Brain microvascular endothelial cell (primary cell): ENCODE measurements around the gene AGRN.
"Not testable (repeated sequence)": the region's sequence is repeated elsewhere in the genome, so short reads cannot be mapped to it uniquely, and the experiment has no call there.

Experiments
- DNase-seq: peaks from one replicate; pipeline ENCODE4 v3.0.0-alpha.2; 2020
- H3K27ac ChIP-seq: fragments of 250-450 bp; sonication (Bioruptor Pico); 2 replicates; pipeline ENCODE4 v1.5.1; 2020; ENCODE audit warnings: mild to moderate bottlenecking, moderate library complexity
- H3K27me3 ChIP-seq: fragments of 250-450 bp; sonication (Bioruptor Pico); replicated peaks from 2 replicates; pipeline ENCODE4 v1.5.1; 2020; ENCODE audit warnings: mild to moderate bottlenecking
- H3K36me3 ChIP-seq: fragments of 250-450 bp; sonication (Bioruptor Pico); replicated peaks from 2 replicates; pipeline ENCODE4 v1.5.1; 2020; ENCODE audit warnings: mild to moderate bottlenecking
- H3K4me3 ChIP-seq: 2 replicates; pipeline ENCODE4 v1.5.1; 2011; ENCODE audit warnings: low read depth, mild to moderate bottlenecking, control low read depth, low read length, moderate library complexity
- in situ Hi-C: cut with HindIII; loops from 2 replicates; pipeline ENCODE4 v1.10.0; 2017; ENCODE audit warnings: low sequenced_read_pairs, low pct_ligation_motif_present
- TF ChIP-seq, protein P1 (sequence below): IDR thresholded peaks from 2 replicates; pipeline ENCODE4 v1.5.1; 2011; ENCODE audit warnings: low read depth, mild to moderate bottlenecking, moderate library complexity, low read length, control low read depth, inconsistent platforms; ENCODE audit errors: missing control alignments

Gene AGRN

DNA sequence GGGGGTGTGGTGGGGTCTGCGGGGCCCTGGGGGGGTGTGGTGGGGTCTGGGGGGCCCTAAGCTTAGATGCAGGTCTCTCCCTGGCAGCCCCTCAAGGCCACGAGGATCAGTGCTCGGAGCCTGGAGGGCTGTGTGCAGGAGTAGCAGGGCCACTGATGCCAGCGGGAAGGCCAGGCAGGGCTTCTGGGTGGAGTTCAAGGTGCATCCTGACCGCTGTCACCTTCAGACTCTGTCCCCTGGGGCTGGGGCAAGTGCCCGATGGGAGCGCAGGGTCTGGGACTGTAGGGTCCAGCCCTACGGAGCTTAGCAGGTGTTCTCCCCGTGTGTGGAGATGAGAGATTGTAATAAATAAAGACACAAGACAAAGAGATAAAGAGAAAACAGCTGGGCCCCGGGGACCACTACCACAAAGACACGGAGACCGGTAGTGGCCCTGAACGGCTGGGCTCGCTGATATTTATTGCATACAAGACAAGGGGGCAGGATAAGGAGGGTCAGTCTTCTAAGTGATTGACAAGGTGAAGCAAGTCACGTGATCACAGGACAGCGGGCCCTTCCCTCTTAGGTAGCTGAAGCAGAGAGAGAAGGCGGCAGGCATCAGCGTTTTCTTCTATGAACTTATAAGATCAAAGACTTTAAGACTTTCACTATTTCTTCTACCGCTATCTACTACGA is 45.5 kb downstream of the AGRN start:
- TF ChIP-seq, protein P1, sequence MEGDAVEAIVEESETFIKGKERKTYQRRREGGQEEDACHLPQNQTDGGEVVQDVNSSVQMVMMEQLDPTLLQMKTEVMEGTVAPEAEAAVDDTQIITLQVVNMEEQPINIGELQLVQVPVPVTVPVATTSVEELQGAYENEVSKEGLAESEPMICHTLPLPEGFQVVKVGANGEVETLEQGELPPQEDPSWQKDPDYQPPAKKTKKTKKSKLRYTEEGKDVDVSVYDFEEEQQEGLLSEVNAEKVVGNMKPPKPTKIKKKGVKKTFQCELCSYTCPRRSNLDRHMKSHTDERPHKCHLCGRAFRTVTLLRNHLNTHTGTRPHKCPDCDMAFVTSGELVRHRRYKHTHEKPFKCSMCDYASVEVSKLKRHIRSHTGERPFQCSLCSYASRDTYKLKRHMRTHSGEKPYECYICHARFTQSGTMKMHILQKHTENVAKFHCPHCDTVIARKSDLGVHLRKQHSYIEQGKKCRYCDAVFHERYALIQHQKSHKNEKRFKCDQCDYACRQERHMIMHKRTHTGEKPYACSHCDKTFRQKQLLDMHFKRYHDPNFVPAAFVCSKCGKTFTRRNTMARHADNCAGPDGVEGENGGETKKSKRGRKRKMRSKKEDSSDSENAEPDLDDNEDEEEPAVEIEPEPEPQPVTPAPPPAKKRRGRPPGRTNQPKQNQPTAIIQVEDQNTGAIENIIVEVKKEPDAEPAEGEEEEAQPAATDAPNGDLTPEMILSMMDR = no peak
- in situ Hi-C loops = no loop called here
- Histone ChIP-seq H3K4me3 (no peak overlapping the region), H3K36me3 (no peaks in the 10 kb centered on the region), H3K27ac (no peak overlapping the region), H3K27me3 (no peaks in the 10 kb centered on the region)
- DNase-seq = no peak

DNA sequence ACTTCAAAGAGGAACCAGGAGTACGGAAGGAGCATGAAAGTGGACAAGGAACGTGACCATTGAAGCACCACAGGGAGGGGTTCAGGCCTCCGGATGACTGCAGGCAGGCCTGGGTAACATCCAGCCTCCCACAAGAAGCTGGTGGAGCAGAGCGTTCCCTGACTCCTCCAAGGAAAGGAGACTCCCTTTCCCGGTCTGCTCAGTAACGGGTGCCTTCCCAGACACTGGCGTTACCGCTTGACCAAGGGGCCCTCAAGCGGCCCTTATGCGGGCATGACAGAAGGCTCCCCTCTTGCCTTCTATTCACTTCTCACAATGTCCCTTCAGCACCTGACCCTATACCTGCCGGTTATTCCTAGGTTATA is 46.0 kb downstream of the AGRN start:
- H3K27ac ChIP-seq, in situ Hi-C loops, DNase-seq, H3K4me3 ChIP-seq, H3K27me3 ChIP-seq, H3K36me3 ChIP-seq: not testable (repeated sequence)

DNA sequence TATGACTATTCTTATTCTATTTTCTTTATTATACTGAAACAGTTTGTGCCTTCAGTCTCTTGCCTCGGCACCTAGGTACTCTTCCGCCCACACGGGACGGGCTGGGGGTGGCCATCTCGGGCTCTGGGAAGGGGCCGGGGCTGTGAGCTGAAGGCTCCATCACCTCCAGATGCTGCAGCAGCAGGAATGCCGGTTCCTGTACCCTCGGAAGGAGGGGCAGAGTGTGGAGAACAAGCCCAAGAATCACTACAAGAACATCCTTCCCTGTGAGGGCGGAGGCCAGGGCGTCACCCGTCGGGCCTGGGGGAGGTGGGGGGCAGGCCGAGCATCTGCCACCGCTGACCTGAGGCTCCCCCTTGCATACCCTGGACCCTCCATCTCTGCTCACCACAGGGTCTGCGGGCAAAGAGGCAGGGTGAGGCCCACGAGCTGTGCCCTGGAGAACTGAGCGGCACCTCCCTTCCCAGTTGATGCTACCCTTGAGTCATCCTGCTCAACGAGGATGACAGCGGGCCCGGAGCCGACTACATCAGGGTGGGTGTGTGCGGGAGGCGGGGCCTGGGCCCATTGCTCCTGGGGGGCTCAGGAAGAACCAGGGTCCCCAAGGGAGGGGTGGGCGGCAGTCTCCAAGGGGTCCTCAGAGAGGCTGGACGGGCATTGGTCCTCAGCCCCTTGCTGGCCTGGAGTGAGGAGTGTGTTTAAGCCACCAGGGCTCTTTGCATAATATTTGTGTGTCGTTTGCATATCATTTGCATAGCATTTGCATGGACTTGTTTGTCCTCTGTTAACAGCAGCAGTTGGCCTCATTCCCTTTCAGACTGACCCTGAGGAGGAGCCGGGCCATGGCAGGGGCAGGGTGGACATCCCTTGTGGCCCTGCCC is 46.7 kb downstream of the AGRN start:
- in situ Hi-C loops = no loop called here
- no peaks in the 10 kb centered on the region for H3K27me3 ChIP-seq
- TF ChIP-seq, protein P1 = no peak
- no peaks in the 10 kb centered on the region for H3K36me3 ChIP-seq
- DNase-seq = no peak
- no peak overlapping the region for H3K27ac ChIP-seq
- no peak overlapping the region for H3K4me3 ChIP-seq

DNA sequence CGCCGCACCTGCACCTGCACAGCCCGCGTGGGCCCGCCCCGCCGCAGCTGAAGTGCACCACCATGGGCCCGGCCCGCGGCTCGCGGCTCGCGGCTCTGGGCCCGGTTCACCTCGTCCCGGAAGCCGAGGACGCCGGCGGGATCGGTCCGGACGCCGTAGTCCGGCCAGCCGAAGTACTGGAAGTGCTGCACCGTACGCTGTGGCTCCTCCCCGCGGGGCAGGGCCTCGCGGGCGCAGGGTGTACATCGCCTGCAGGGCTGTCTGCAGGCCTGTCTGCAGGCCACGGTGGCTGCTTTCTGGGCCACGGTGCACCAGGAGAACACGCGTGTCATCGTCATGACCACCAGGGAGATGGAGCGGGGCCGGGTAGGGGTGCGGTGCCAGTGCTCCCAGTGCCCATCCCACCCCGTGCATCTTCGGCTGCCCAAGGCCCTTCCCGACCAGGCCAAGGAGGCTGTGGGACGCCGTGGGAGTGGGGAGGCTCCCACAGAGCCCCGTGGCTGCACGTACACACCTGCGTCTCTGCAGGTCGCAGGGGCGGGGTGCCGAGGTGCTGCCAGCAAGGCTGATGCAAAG is 47.5 kb downstream of the AGRN start:
- no peaks in the 10 kb centered on the region for H3K27me3 ChIP-seq
- H3K27ac ChIP-seq = no peak overlapping the region
- no peak overlapping the region for H3K4me3 ChIP-seq
- DNase-seq = no peak
- TF ChIP-seq, protein P1 = no peak
- in situ Hi-C loops = no loop called here
- H3K36me3 ChIP-seq = no peaks in the 10 kb centered on the region

DNA sequence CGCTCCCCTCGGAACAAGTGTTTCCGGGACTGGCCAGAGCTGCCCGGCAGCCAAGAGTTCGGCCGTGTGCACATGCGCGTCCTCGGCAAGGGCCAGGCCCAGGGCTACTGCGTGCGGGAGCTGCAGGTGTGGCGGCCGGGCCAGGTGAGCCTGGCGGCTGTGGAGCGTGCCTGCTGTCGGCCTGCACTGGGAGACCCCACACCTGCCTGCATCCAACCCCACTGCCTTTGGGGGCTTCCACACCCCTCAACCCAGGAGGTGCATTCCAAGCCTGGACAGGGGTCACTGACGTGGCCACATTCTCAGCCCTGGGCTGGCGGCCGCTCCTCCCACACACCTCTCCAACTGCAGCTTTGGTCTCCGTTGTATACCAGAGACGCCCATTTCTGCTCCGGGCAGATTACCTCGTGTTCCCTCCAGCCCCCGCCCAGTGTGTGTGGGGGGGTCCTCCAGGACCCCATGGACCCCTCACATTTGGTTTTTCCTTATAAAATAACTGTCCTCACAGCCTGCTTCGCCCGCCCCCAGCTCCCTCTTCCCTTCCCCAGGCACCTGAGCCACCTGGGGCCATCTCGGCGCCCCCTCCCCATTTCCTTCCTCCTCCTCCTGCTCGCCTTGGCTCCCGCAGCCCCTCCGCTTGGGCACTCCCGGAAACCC is 48.1 kb downstream of the AGRN start:
- no peaks in the 10 kb centered on the region for H3K36me3 ChIP-seq
- no peaks in the 10 kb centered on the region for H3K27me3 ChIP-seq
- TF ChIP-seq, protein P1 = no peak
- DNase-seq = no peak
- no peak overlapping the region for H3K4me3 ChIP-seq
- H3K27ac ChIP-seq = no peak overlapping the region
- in situ Hi-C loops = no loop called here
